GM18909 (cell line): Measurements from ENCODE around the gene EFCAB11.
"Not testable (repeated sequence)": the region's sequence is repeated elsewhere in the genome, so short reads cannot be mapped to it uniquely, and the experiment has no call there.

Experiments
- ATAC-seq: cut with Tn5 transposase; IDR thresholded peaks from one replicate; pipeline ENCODE4 v1.9.1; 2021; ENCODE audit warnings: mild to moderate bottlenecking; ENCODE audit not compliant: unreplicated experiment, poor library complexity

EFCAB11 gene

GRCh38 chr14:89881839-89882238, 72.7 kb downstream of the EFCAB11 start:
- ATAC-seq: no peak

- ATAC-seq: not testable (repeated sequence)
Measured at GRCh38 chr14:89874091-89874490, 80.4 kb downstream of the EFCAB11 start.

GRCh38 chr14:89870316-89870715, 84.2 kb downstream of the EFCAB11 start:
- no peak for ATAC-seq

- no peak for ATAC-seq
Measured at GRCh38 chr14:89869606-89870005, 84.9 kb downstream of the EFCAB11 start.

GRCh38 chr14:89866458-89866857, 88.1 kb downstream of the EFCAB11 start:
- no peak for ATAC-seq

GRCh38 chr14:89865153-89865552, 89.4 kb downstream of the EFCAB11 start:
- ATAC-seq: no peak

GRCh38 chr14:89862856-89863255, 91.7 kb downstream of the EFCAB11 start:
- no peak for ATAC-seq

GRCh38 chr14:89861630-89862029, 92.9 kb downstream of the EFCAB11 start:
- ATAC-seq: no peak

GRCh38 chr14:89858089-89858488, 96.4 kb downstream of the EFCAB11 start:
- no peak for ATAC-seq

- ATAC-seq: no peak
Measured at GRCh38 chr14:89856871-89857345, 97.6 kb downstream of the EFCAB11 start.

GRCh38 chr14:89855961-89856656, 98.4 kb downstream of the EFCAB11 start:
- ATAC-seq: no peak

GRCh38 chr14:89853936-89854693, 100.4 kb downstream of the EFCAB11 start:
- ATAC-seq: no peak

GRCh38 chr14:89851106-89851505, 103.4 kb downstream of the EFCAB11 start:
- no peak for ATAC-seq

GRCh38 chr14:89849931-89850330, 104.6 kb downstream of the EFCAB11 start:
- no peak for ATAC-seq

GRCh38 chr14:89848165-89848564, 106.4 kb downstream of the EFCAB11 start:
- ATAC-seq: no peak

GRCh38 chr14:89845346-89845745, 109.2 kb downstream of the EFCAB11 start:
- no peak for ATAC-seq

GRCh38 chr14:89844508-89844907, 110.0 kb downstream of the EFCAB11 start:
- no peak for ATAC-seq

- ATAC-seq: no peak
Measured at GRCh38 chr14:89842837-89843236, 111.7 kb downstream of the EFCAB11 start.

- ATAC-seq: no peak
Measured at GRCh38 chr14:89841851-89842250, 112.7 kb downstream of the EFCAB11 start.

GRCh38 chr14:89836830-89837469, 117.6 kb downstream of the EFCAB11 start:
- ATAC-seq: no peak

- ATAC-seq: no peak
Measured at GRCh38 chr14:89833661-89834060, 120.9 kb downstream of the EFCAB11 start.
